GM23338 (cell line): Measurements from ENCODE around the gene BTBD19. TPM values are rescaled to one million over a fixed set of nuclear protein-coding genes. Genes with fewer than 3 reads are reported as not detected.

ENCODE experiments used
- ATAC-seq: fragments of 200-7000 bp; cut with Tn5 transposase; 3 replicates; pipeline ENCODE4 v1.9.1; 2020
- DNase-seq: peaks from one replicate; pipeline ENCODE4 v3.0.0-alpha.2; 2015; ENCODE audit warnings: low spot score
- H2AFZ ChIP-seq: fragments of 200-600 bp; sonication (generic); 2 replicates; pipeline ENCODE4 v1.8.0; 2016; ENCODE audit warnings: antibody characterized with exemption, mild to moderate bottlenecking, moderate library complexity
- H3F3A ChIP-seq: fragments of 200-600 bp; sonication (generic); replicated peaks from 2 replicates; pipeline ENCODE4 v1.8.0; 2017; ENCODE audit warnings: antibody characterized with exemption, mixed run types, low read depth
- H3K27ac ChIP-seq: fragments of 200-600 bp; sonication (generic); 2 replicates; pipeline ENCODE4 v1.6.1; 2016; ENCODE audit warnings: low read depth
- H3K27me3 ChIP-seq: fragments of 200-600 bp; sonication (generic); 2 replicates; pipeline ENCODE4 v1.8.0; 2016; ENCODE audit warnings: mild to moderate bottlenecking, mixed run types, moderate library complexity; ENCODE audit not compliant: insufficient read depth
- H3K36me3 ChIP-seq: fragments of 200-600 bp; sonication (generic); 2 replicates; pipeline ENCODE4 v1.8.0; 2016; ENCODE audit warnings: mild to moderate bottlenecking; ENCODE audit not compliant: insufficient read depth
- H3K4me1 ChIP-seq: fragments of 200-600 bp; sonication (generic); 2 replicates; pipeline ENCODE4 v1.8.0; 2016; ENCODE audit warnings: mild to moderate bottlenecking, moderate library complexity; ENCODE audit not compliant: insufficient read depth
- H3K4me2 ChIP-seq: fragments of 200-600 bp; sonication (generic); 2 replicates; pipeline ENCODE4 v1.7.1; 2017; ENCODE audit warnings: mixed run types
- H3K4me3 ChIP-seq: fragments of 200-600 bp; sonication (generic); 2 replicates; pipeline ENCODE4 v1.6.1; 2016; ENCODE audit warnings: mixed run types
- H3K79me2 ChIP-seq: fragments of 200-600 bp; sonication (generic); replicated peaks from 2 replicates; pipeline ENCODE4 v1.8.0; 2017; ENCODE audit warnings: mild to moderate bottlenecking; ENCODE audit not compliant: insufficient read depth
- H3K9me2 ChIP-seq: fragments of 200-600 bp; sonication (generic); 2 replicates; pipeline ENCODE4 v1.8.0; 2017; ENCODE audit not compliant: insufficient read depth
- H4K20me1 ChIP-seq: fragments of 200-600 bp; sonication (generic); replicated peaks from 2 replicates; pipeline ENCODE4 v1.8.0; 2017; ENCODE audit warnings: mild to moderate bottlenecking; ENCODE audit not compliant: insufficient read depth
- H3K27ac Mint-ChIP-seq: 2 replicates; pipeline ENCODE4 v1.8.0; 2020; ENCODE audit warnings: inconsistent platforms, mild to moderate bottlenecking, moderate library complexity, mixed read lengths
- H3K27me3 Mint-ChIP-seq: 3 replicates; pipeline ENCODE4 v1.8.0; 2022; ENCODE audit warnings: low read depth, mild to moderate bottlenecking, moderate library complexity, mixed read lengths, inconsistent platforms; ENCODE audit not compliant: insufficient read depth, poor library complexity
- H3K36me3 Mint-ChIP-seq: 3 replicates; pipeline ENCODE4 v1.8.0; 2021; ENCODE audit warnings: low read depth, mild to moderate bottlenecking, inconsistent platforms, moderate library complexity, mixed read lengths
- H3K4me1 Mint-ChIP-seq: 3 replicates; pipeline ENCODE4 v1.8.0; 2020; ENCODE audit warnings: mild to moderate bottlenecking, inconsistent platforms, mixed read lengths
- H3K4me3 Mint-ChIP-seq: 3 replicates; pipeline ENCODE4 v1.8.0; 2021; ENCODE audit warnings: moderate library complexity, mild to moderate bottlenecking, inconsistent platforms, mixed read lengths
- H3K9me3 Mint-ChIP-seq: 3 replicates; pipeline ENCODE4 v1.8.0; 2020; ENCODE audit warnings: moderate library complexity, mild to moderate bottlenecking, inconsistent platforms, mixed read lengths
- CREB1 ChIP-seq: fragments of 250-450 bp; sonication (Bioruptor Pico); IDR thresholded peaks from 2 replicates; pipeline ENCODE4 v1.5.0; 2020; ENCODE audit warnings: low read depth, mild to moderate bottlenecking, moderate library complexity
- EZH2 ChIP-seq: fragments of 200-600 bp; sonication (generic); IDR thresholded peaks from one replicate; pipeline ENCODE4 v1.8.0; 2017; ENCODE audit warnings: antibody characterized with exemption, mild to moderate bottlenecking, low read depth; ENCODE audit not compliant: unreplicated experiment
- EZH2phosphoT487 ChIP-seq: fragments of 200-600 bp; sonication (generic); IDR thresholded peaks from one replicate; pipeline ENCODE4 v1.8.1; 2018; ENCODE audit warnings: antibody characterized with exemption; ENCODE audit not compliant: unreplicated experiment
- JUNB ChIP-seq: IDR thresholded peaks from one replicate; pipeline ENCODE4 v1.6.1; 2016; ENCODE audit warnings: antibody characterized with exemption; ENCODE audit not compliant: unreplicated experiment
- NANOG ChIP-seq: IDR thresholded peaks from 2 replicates; pipeline ENCODE4 v1.6.1; 2016; ENCODE audit warnings: antibody characterized with exemption, borderline replicate concordance
- POLR2AphosphoS5 ChIP-seq: IDR thresholded peaks from 2 replicates; pipeline ENCODE4 v1.6.1; 2016; ENCODE audit warnings: antibody characterized with exemption, low read depth
- STAT1 ChIP-seq: IDR thresholded peaks from one replicate; pipeline ENCODE4 v1.6.1; 2016; ENCODE audit warnings: antibody characterized with exemption; ENCODE audit not compliant: unreplicated experiment
- ZNF114 ChIP-seq: fragments of 250-450 bp; sonication (Bioruptor Pico); IDR thresholded peaks from 2 replicates; pipeline ENCODE4 v1.5.0; 2020; ENCODE audit warnings: mild to moderate bottlenecking, moderate library complexity
- ZNF331 ChIP-seq: fragments of 250-450 bp; sonication (Bioruptor Pico); IDR thresholded peaks from 2 replicates; pipeline ENCODE4 v1.5.0; 2020; ENCODE audit warnings: low read depth, mild to moderate bottlenecking, moderate library complexity
- ZNF462 ChIP-seq: fragments of 250-450 bp; sonication (Bioruptor Pico); IDR thresholded peaks from 2 replicates; pipeline ENCODE4 v1.5.0; 2020; ENCODE audit warnings: mild to moderate bottlenecking, moderate library complexity
- polyA plus RNA-seq: library from polyadenylated mRNA; unstranded; fragments of >200 nt; fragmentation: Nextera tagmentation; extraction: Ambion mirVana; gene quantifications from 2 replicates; pipeline ENCODE4 v1.2.1, GENCODE V29; 2016
- total RNA-seq: library from RNA; depleted of rRNA; stranded (reverse); fragments of >200 nt; shearing (Covaris generic); gene quantifications from 2 replicates; pipeline ENCODE4 v1.2.3, GENCODE V29; 2014
- TF ChIP-seq, protein P1 (sequence below): IDR thresholded peaks from one replicate; pipeline ENCODE4 v1.6.1; 2018; ENCODE audit warnings: antibody characterized with exemption; ENCODE audit not compliant: unreplicated experiment
- TF ChIP-seq, protein P2 (sequence below): IDR thresholded peaks from 2 replicates; pipeline ENCODE4 v1.6.1; 2016; ENCODE audit warnings: antibody characterized with exemption
- TF ChIP-seq, protein P3 (sequence below), 2 experiments: fragments of 200-600 bp in 1 of 2; sonication (generic) in 1 of 2; conservative IDR thresholded peaks; 2 replicates each; pipeline versions ENCODE4 v1.5.1 to v1.6.1; 2016 to 2017; ENCODE audit warnings: antibody characterized with exemption in 2 of 2, low read depth in 2 of 2, mild to moderate bottlenecking in 2 of 2, moderate library complexity in 1 of 2

Gene BTBD19
- total and polyA plus RNA-seq, 2 experiments from 2014 or later: 0.37 to 0.66 TPM

GRCh38 chr1:44792736-44793502, 15.4 kb upstream of the BTBD19 start:
- Mint-ChIP-seq H3K27ac (peak overlapping the region; percentile 50), H3K36me3 (no peaks in the 10 kb centered on the region), H3K4me3 (0 out of 3 replicates have a peak overlapping the region, but pooled peaks have one; percentile 3), H3K9me3 (no peaks in the 10 kb centered on the region), H3K27me3 (peaks cover 3% of the 10 kb centered on the region), H3K4me1 (peaks cover 13% of the 10 kb centered on the region)
- ATAC-seq (peak; percentile 11), DNase-seq (no peak)
- Histone ChIP-seq H3K79me2 (no peaks in the 10 kb centered on the region), H4K20me1 (no peaks in the 10 kb centered on the region), H2AFZ (0 out of 2 replicates have a peak overlapping the region, but pooled peaks have one; percentile 43), H3K9me2 (no peaks in the 10 kb centered on the region), H3K27me3 (no peaks in the 10 kb centered on the region), H3K4me2 (no peak overlapping the region), H3K27ac (0 out of 2 replicates have a peak overlapping the region, but pooled peaks have one; percentile 35), H3K4me3 (no peak overlapping the region), H3K36me3 (no peaks in the 10 kb centered on the region), H3K4me1 (peaks cover 3% of the 10 kb centered on the region; the same call in 1 of the 2 replicates), H3F3A (peaks cover 6% of the 10 kb centered on the region)
- TF ChIP-seq ZNF114 (CRISPR knock-in tag): no peak
- no peak for TF ChIP-seq EZH2phosphoT487
- TF ChIP-seq, protein P1, sequence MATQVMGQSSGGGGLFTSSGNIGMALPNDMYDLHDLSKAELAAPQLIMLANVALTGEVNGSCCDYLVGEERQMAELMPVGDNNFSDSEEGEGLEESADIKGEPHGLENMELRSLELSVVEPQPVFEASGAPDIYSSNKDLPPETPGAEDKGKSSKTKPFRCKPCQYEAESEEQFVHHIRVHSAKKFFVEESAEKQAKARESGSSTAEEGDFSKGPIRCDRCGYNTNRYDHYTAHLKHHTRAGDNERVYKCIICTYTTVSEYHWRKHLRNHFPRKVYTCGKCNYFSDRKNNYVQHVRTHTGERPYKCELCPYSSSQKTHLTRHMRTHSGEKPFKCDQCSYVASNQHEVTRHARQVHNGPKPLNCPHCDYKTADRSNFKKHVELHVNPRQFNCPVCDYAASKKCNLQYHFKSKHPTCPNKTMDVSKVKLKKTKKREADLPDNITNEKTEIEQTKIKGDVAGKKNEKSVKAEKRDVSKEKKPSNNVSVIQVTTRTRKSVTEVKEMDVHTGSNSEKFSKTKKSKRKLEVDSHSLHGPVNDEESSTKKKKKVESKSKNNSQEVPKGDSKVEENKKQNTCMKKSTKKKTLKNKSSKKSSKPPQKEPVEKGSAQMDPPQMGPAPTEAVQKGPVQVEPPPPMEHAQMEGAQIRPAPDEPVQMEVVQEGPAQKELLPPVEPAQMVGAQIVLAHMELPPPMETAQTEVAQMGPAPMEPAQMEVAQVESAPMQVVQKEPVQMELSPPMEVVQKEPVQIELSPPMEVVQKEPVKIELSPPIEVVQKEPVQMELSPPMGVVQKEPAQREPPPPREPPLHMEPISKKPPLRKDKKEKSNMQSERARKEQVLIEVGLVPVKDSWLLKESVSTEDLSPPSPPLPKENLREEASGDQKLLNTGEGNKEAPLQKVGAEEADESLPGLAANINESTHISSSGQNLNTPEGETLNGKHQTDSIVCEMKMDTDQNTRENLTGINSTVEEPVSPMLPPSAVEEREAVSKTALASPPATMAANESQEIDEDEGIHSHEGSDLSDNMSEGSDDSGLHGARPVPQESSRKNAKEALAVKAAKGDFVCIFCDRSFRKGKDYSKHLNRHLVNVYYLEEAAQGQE: no peak
- no peak for TF ChIP-seq STAT1
- no peak for TF ChIP-seq CREB1
- no peak for TF ChIP-seq ZNF462 (CRISPR knock-in tag)
- TF ChIP-seq POLR2AphosphoS5: no peak
- no peak for TF ChIP-seq ZNF331 (CRISPR knock-in tag)
- TF ChIP-seq EZH2: no peak
- TF ChIP-seq, protein P2, sequence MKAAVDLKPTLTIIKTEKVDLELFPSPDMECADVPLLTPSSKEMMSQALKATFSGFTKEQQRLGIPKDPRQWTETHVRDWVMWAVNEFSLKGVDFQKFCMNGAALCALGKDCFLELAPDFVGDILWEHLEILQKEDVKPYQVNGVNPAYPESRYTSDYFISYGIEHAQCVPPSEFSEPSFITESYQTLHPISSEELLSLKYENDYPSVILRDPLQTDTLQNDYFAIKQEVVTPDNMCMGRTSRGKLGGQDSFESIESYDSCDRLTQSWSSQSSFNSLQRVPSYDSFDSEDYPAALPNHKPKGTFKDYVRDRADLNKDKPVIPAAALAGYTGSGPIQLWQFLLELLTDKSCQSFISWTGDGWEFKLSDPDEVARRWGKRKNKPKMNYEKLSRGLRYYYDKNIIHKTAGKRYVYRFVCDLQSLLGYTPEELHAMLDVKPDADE: no peak
- TF ChIP-seq JUNB: no peak
- TF ChIP-seq, protein P3, sequence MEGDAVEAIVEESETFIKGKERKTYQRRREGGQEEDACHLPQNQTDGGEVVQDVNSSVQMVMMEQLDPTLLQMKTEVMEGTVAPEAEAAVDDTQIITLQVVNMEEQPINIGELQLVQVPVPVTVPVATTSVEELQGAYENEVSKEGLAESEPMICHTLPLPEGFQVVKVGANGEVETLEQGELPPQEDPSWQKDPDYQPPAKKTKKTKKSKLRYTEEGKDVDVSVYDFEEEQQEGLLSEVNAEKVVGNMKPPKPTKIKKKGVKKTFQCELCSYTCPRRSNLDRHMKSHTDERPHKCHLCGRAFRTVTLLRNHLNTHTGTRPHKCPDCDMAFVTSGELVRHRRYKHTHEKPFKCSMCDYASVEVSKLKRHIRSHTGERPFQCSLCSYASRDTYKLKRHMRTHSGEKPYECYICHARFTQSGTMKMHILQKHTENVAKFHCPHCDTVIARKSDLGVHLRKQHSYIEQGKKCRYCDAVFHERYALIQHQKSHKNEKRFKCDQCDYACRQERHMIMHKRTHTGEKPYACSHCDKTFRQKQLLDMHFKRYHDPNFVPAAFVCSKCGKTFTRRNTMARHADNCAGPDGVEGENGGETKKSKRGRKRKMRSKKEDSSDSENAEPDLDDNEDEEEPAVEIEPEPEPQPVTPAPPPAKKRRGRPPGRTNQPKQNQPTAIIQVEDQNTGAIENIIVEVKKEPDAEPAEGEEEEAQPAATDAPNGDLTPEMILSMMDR (conservative IDR thresholded peaks at IDR 0.05; ENCODE audit: low read depth in 2 of 2): no peak
- no peak for TF ChIP-seq NANOG
